UCSD-AML1 (cell line): ENCODE results near the gene IGF1R.
"Not testable (repeated sequence)": the region's sequence is repeated elsewhere in the genome, so short reads cannot be mapped to it uniquely, and the experiment has no call there.

Experiments
- DNase-seq: peaks from one replicate; lab custom pipeline; 2025; ENCODE audit not compliant: unreplicated experiment; lab: John Stamatoyannopoulos, UW

IGF1R gene

GRCh38 chr15:98647774-98648653 lies at the start of gene IGF1R:
TSS of gene IGF1R (plus strand) at chr15:98648539. CDS start at chr15:98649582, 1,043 bp downstream.
- peak; percentile 88 for DNase-seq

DNA sequence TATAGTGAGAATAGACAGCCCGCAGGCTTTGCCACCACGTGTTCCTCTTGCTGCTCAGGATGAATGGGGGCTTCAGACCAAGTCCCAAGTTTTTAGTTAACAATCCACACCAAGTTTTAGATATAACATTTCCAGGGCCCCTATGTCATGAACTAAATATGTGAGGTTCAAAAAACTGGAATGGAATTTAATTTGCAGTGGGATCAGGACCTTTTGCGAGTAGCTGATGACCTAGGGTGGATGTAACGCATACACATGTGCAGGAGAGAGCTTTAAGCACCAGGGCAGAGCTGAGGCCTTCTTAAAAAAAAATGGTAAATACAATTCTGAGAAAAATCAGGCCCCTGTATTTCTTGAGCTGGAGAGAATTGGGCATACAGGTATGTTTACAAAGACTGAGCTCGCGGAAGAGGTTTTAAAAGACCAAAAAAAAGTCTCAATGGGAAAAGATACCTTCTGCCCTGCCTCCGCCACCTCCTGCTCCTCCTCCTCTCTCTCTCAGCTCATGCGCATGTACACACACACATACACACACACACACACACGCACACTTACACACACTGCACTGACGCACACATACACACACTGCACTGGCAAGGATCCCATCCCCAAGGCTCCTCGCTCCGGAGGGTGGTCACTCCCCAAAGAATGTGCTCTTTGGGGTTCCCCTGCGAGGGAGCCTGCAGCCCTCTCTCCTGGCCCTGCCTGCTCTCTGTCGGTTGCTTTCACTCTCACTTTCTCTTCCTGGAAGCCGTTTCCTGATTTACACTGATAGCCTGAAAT lies 48.2 kb upstream of the IGF1R start:
- DNase-seq = no peak

DNA sequence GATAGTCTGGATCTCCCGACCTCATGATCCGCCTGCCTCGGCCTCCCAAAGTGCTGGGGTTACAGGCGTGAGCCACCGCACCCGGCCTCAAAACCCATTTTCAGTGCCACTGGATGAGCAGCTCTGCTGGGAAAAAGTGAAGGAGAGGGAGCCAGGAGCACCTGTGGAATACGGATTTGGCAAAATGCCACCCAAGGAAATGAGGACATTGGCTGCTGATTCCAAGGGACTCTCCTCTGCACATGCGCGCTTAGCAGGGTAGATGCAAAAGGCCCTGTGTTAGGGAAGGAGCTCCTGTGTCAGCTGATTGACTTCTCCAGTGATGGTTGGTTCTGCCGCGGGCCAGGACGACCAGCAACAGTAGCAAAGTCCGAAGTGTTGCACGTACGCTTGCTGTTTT lies 43.4 kb upstream of the IGF1R start:
- no peak for DNase-seq

DNA sequence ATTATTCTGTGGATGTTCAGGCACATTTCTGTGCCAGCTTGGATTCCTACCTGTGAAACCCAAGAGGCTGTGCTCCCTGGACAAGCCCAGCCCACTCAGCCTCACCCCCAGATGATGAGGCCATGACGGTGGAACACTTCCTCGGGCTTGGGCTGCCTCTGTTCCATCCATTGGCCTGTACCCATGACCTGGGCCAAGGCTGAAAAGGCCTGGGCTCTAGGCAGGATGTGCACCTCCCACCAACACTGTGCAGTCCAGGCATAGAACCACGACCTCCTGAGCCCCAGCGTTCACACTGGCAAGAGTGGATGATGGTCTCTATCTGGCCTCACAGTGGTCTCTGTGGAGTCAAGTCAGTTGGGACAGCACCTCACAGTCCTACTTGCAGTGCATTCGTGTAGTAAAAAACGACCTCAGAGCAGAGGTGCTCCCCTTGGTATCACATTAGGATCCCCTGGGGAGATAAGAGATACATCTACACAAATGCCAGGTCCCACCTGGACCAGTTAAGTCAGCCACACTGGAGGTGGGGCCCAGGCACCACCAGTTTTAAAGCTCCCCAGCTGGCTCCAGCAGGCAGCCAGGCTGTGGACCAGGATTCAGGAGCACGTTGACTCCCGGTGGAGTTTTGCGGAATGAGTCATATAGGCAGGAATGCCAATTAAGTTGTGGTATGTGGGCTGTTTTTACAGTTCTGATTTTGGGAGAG lies 39.0 kb upstream of the IGF1R start:
- no peak for DNase-seq

DNA sequence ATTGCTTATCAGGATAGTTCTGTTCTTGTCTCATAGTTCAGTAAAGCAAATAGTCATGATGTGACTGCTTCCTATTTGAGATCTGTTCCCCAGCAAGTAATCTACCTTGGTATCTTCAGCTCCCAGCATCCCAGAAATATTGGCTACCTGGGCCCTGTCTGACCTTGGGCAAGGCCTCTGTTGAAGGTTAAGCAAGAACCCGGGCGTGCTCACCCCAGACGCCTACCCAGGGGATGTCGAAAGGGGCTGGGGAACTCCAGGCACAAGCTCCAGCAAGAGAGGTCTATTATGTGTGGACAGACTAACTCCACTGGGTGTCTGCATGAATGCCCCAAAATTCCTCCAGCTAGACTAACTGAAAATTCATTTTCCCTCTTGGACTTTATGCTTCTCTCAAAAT lies 37.3 kb upstream of the IGF1R start:
- no peak for DNase-seq

- no peak for DNase-seq
Observed at GRCh38 chr15:98611808-98612207, 36.5 kb upstream of the IGF1R start.

DNA sequence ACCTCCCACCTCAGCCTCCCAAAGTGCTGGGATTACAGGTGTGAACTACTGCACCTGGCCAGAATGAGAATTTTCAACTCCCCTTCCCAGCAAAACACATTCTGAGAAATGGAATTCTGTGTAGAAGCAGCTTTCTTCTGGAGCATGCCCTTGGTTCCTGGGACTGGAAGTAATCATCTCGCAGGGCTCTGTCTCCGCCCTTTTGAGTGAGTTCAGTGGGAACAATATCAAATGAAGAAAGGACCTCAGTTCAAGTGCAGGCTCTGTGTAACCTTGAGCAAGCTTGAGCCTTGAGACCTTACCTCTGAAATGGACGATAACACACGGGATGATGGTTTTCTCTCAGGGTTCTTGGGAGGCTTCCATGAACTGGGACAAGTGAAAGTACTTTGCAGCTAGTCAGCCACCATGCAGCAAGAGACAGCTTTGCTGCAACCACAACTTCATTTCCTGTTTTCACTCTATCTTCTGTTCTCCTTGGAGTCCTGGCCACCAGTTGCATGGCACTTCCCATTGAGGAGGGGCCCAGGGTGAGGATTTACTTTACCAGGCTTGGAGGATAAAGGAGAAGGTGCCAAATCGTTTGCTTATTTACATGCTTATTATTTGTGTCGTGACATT lies 35.7 kb upstream of the IGF1R start:
- no peak for DNase-seq

DNA sequence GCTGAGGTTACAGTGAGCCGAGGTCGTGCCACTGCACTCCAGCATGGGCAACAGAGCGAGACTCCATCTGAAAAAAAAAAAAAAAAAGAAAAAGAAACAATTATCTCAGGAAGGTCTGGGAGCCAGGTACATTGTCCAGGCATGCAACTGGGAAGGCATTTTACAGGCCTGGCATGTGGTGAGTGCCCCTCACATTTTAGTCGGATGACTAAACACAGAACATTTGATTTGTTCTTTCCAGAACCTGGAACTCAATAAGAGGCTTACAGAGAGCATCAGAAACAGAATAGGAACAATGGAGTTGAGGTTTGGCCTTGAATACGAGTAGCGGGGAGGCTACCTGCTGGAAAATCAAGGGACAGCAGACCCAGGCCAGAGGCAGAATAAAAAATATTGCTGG lies 33.7 kb upstream of the IGF1R start:
- no peak for DNase-seq

DNA sequence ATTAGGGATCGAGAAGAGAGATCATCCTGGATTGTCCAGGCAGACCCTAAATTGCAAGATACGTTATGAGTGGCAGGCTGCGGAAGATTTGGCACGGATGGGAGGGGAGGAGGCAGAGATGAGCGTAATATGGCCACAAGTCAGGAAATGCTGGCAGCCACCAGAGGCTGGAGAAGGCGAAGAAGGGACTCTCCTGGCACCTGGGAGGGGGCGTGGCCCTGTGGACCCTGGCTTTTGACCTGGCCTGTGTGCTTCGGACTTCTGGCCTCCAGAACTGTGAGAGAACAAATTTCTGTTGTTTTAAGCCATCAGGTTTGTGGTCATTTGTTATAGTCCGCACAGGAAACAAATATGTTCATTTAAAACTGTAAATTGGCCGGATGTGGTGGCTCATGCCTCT lies 31.9 kb upstream of the IGF1R start:
- DNase-seq = no peak

DNA sequence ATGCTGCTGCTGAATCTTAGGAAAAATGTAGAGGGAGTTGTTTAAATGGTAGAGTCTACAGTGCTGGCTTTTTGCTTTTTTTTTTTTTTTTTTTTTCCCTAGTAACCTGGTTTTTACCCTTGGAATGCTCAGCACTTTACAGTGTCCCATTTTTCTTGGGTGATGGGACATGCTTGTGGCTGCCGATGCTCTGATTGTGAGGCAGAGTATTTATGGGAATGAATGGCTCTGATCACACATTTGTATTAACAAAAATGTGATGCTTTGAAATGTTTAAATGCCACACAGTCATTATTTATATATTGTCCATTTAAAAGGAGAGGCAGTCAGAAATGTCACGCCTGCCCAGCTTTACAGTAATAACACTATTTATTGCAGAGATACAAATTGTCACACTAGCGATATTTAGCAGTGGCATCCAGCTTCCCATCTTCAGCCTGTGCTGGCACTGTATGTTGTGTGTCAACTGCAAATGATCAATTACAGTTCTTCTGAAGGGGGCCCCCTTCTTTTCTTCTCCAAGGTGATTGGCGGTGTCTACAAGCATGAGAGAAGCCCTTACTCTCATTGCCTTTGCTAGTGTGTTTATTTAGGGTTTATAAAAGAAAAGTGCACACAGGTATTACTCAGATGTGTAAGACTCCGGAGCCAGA lies 30.9 kb upstream of the IGF1R start:
- DNase-seq = no peak

DNA sequence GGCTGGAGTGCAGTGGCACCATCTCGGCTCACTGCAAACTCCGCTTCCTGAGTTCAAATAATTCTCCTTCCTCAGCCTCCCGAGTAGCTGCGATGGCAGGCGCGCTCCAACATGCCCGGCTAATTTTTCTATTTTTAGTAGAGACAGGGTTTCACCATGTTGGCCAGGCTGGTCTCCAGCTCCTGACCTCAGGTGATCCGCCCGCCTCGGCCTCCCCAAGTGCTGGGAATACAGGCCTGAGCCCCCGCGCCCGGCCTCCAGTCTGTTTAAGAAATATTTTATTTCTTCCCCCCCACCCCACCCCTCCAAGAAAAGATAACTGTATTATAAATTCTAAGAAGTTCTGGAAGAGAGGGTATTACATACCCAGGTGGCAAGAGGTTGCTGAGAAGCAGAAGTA lies 29.8 kb upstream of the IGF1R start:
- DNase-seq = not testable (repeated sequence)

DNA sequence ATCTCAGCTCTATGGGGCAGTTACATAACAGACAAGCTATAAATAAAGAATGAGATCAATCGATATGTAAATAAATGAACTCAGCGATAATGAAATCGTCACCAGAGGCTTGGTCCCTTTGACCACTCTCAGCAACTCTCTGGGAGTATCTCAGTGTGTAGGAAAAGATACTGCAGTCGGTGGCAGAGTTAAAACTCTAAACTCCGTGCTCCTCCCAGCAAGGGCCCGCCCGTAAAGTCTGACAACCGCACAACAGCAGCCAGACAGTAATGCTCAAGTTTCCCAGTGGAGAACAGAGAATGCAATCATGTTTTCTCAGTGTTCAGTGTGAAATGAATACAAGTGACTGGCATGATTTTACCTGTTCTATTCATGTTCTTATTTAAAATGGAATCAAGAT lies 28.3 kb upstream of the IGF1R start:
- DNase-seq = no peak

DNA sequence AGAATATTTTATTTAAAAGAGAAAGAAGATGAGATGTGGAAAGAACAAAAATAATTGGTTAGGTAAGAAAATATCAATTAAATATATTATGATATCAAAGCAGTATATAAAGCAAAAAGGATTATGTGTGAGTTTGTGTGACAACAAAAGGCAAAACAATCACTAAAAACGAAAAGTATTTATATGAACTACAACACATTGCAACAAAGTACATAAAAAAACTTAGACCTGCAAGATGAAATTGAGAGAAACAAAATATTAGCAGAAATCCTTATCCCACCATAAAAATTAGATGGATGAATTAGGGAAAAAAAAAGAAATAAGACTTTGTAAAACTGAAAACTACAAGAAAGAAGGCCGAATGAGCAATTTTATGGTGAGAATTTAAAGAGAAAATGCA lies 27.3 kb upstream of the IGF1R start:
- no peak for DNase-seq

- DNase-seq = no peak
Observed at GRCh38 chr15:98625614-98626013, 22.7 kb upstream of the IGF1R start.

GRCh38 chr15:98626153-98626552 lies 22.2 kb upstream of the IGF1R start:
- DNase-seq = no peak

DNA sequence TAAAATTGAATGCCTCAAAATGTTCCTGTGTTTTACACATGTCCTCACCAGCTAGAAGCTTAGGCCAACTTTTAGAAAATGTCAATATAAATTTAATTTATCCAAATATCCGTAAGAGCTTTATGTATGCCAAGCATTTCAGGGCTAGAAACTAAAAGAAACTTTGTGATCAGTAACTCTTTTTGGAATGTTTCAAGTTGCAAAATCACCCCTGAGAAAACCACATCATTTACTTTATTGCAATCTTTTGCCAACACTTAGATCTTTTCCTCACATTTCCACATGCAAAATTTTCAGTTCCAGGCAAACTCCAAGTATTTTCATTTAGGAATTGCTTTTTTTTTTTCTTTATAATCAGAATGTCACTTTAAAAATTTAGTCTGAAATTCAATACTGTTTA lies 20.1 kb upstream of the IGF1R start:
- no peak for DNase-seq

DNA sequence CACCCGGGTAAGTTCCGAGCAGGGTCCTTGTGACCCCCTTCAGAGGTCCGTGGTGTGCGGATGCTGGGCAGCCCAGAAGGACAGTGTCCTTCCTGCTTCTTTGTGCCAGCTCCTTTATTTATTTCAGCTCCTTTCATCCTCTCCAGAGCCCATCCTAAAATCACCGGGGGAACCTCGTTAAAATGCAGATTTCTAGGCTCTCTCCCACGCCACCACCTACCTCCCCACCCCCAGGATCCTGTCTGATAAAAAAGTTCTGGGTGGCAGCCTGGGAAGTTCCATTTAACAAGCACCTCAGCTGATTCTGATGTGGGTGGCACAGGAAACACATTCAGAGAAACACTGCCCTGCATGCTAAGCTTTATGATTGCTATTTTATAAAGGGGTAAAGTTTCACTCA lies 12.5 kb upstream of the IGF1R start:
- DNase-seq = no peak

DNA sequence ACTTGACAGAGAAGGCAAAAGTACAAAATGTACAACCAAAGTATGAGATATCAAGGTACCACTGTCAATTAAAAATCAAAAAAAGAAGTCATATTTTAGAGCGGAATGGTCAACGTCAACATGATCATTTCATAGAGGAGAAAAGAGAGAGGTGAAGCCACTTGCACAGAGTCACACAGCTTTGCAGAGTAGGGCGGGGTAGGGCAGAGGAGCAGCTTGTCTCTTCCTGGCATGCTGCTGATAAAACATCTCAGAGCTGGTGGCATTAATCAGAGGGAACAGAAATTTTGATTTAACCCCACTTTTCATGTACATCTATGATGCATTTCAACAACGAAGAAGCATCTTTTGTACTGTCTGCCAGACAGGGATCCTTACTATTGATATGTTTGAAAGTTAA lies 5.2 kb upstream of the IGF1R start:
- no peak for DNase-seq

- no peak for DNase-seq
Observed at GRCh38 chr15:98646546-98647025, 1.8 kb upstream of the IGF1R start.

GRCh38 chr15:98647026-98647773 lies 1.1 kb upstream of the IGF1R start:
- peak; percentile 76 for DNase-seq
